GM12874 (cell line): ENCODE data around the gene SMARCD3.
A peak's percentile ranks its signal among the peaks of the same experiment; 100 is the strongest.

ENCODE experiments used
- CTCF ChIP-seq: IDR thresholded peaks from 2 replicates; pipeline ENCODE4 v1.5.1; 2011; ENCODE audit warnings: low read depth, mild to moderate bottlenecking, control low read depth, low read length, moderate library complexity; ENCODE audit not compliant: insufficient read depth

Gene SMARCD3

DNA sequence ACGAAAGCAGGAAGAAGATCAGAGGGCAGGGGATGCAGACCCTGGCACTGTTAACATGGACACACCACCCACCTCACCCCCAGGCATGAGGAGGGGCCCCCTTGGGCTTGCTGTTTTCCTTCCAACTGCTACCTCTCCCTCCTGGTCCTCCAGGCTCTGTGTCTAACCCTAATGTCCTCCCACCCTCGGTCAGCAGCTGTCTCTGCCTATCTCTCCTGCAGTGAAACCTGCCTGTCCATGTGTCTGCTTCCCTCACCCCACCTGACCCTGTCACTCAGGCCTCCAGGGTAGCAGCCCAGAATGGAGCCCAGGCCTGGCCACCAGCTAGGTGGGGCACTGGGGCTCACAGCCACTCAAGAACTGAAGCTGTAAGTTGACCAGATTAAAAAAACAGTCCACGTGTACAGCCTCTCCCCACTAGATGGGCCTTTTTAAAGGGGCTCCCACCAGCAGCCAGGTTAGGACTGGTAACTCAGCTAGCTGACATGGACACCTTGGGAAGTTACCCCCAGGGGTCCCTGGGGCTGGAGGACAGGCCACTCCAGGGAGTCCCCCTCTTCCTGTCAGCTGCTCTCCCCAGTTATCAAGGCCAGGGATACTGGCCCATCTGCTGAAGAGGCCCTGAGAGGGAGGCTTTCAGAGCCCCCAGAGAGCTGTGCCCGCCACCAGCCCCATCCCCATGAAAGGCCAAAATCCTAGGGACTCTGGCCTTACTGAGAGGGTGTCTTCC, 1.5 kb downstream of the SMARCD3 start:
- TF ChIP-seq CTCF, result no peak

- no peak for TF ChIP-seq CTCF
These were observed 2.2 kb downstream of the SMARCD3 start for GRCh38 chr7:151246102-151246850.

DNA sequence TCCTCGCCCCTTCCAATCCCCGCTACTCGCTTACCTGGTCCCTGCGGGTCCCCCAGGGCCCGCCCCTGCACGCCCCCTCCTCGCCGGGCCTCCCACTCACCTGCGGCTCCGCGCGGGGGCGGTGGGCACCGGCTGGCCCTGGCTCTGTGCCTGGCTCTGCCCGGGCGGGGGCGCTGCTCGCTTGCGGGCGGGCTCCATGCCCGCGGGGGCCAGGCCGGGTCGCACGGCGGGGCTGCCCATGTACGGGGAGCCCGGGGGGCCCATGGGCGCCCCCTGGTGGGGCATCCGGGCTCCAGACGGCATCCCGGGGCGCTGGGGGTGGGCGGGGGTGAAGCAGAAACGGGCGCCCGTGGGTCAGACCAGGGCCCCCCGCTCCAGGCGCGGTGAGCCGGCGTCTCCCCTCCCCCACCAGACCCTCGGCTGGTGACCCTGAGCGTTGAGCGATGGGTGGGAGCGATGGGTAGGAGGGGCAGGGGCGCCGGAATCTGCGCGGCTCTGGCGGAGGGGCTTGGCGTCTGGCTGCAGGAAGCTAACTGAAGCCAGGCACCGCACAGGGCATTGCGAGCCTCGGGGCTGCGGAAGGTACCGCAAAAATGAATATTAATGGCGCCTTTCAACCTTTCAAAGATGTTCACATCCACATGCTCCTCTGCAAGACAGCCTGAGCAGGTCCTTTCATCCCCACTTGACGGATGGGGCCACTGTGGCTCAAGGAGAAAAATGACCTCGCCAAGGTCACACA, 3.0 kb downstream of the SMARCD3 start:
- peak; percentile 80 for TF ChIP-seq CTCF

- no peak for TF ChIP-seq CTCF
These were observed 3.6 kb downstream of the SMARCD3 start for GRCh38 chr7:151244841-151245346.

DNA sequence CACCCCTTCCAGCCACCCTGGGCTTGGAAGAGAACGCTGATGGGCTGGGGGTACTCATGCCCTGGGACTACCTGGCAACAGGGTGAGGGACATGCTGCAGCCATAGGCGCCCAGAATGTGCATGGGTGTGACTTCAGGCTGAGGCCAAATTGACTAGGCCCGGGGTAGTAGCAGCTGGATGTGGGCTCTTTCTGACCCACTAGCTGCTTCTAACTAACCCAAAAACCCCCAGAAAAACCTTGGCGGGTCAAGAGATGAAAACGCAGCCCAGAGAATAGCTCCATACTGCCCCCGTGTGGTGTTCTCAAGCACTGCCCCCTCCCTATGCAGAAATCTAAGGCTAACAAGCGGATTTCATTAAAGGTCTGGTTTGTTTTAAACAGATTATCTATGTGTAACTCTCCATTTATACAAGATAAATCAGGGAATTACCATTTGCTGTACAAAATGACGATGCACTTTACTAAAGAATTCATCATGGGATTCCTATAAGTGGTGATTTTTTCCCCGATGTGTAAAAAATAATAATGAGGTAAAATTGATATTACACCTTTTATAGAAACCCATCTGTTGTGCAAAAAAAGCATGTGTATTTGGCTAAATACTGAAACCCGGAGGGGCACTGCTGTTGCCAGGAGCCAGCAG, 4.2 kb downstream of the SMARCD3 start:
- peak; percentile 87 for TF ChIP-seq CTCF

DNA sequence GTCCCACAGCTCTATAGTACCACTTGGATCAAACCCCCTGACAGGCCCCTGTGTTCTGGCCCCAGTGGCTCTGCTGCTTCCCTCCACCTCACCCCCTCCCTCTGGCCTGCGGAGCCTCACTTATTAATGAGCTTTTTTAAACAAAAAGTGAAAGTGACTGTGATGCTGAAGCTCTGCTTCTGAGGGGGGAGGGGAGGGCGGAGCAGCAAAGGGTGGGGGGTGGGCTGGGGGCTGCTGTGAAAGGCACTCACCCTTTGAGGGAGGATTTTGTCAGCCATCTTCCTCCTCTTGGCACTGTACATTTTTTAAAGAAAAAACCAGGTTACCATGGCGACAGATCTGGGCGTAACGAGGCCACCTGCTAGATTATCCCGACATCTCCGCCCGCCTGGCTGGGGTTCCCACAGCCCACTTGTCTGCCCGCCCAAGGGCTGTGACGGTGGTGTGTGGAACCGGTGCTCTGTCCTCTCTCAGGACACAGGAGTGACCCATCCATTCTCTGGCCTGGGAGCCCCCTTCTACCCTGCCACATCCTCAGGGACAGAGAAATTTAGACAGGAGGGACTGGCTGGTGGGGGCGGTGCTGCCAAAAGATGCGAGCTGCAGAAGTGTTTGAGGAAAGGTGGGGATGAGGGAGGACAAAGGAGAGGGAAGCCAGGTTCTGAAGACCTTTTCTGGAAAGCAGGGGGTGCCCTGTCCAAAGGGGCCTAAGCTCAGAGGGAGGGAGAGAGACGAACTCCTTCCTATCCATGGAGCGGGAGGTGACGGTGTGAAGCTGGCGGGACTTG, 4.9 kb downstream of the SMARCD3 start:
- TF ChIP-seq CTCF, result no peak
